H1 (cell line): ENCODE measurements around the gene MACC1. TPM values are rescaled to one million over a fixed set of nuclear protein-coding genes. Genes with fewer than 3 reads are reported as not detected.

Source experiments
- CTCF ChIA-PET: fragments of 300-600 bp; sonication (Branson Sonifier 250); formaldehyde crosslinking; loops from one replicate; lab custom pipeline; 2021; ENCODE audit not compliant: partially characterized antibody; lab: Charles Lee
- POLR2A ChIA-PET: fragments of 300-600 bp; sonication (Branson Sonifier 250); formaldehyde crosslinking; loops from one replicate; lab custom pipeline; 2021; ENCODE audit warnings: inconsistent platforms; ENCODE audit not compliant: partially characterized antibody; lab: Charles Lee
- DNase-seq, 2 experiments: peaks; one replicate each; pipeline versions ENCODE4 v3.0.0 to v3.0.0-alpha.2; 2010 to 2022; ENCODE audit warnings: low spot score in 2 of 2, low read depth in 1 of 2, mixed read lengths in 1 of 2
- FAIRE-seq: peaks from 2 replicates; lab custom pipeline; 2011; peaks lifted over from hg19 to GRCh38; lab: Jason Lieb, UNC
- H2AFZ ChIP-seq: 2 replicates; pipeline ENCODE4 v1.8.1; 2012; ENCODE audit warnings: low read length, inconsistent platforms
- H2AK5ac ChIP-seq: 2 replicates; pipeline ENCODE4 v1.6.1; 2013; ENCODE audit warnings: low read depth, low read length
- H2BK120ac ChIP-seq: replicated peaks from 2 replicates; pipeline ENCODE3; 2013; ENCODE audit warnings: low read depth, low read length, inconsistent platforms
- H2BK12ac ChIP-seq: 2 replicates; pipeline ENCODE4 v1.6.1; 2013; ENCODE audit warnings: low read depth, low read length
- H2BK15ac ChIP-seq: 2 replicates; pipeline ENCODE4 v1.6.1; 2013; ENCODE audit warnings: low read length
- H2BK20ac ChIP-seq: 2 replicates; pipeline ENCODE4 v1.6.1; 2013; ENCODE audit warnings: low read length
- H2BK5ac ChIP-seq: 2 replicates; pipeline ENCODE4 v1.6.1; 2013; ENCODE audit warnings: low read depth, low read length
- H3K14ac ChIP-seq: 2 replicates; pipeline ENCODE4 v1.6.1; 2013; ENCODE audit warnings: inconsistent platforms; ENCODE audit not compliant: insufficient read length
- H3K18ac ChIP-seq: 2 replicates; pipeline ENCODE4 v1.6.1; 2013; ENCODE audit warnings: low read length; ENCODE audit errors: extremely low read depth
- H3K23ac ChIP-seq: 2 replicates; pipeline ENCODE4 v1.6.1; 2013; ENCODE audit warnings: inconsistent platforms; ENCODE audit not compliant: insufficient read length
- H3K23me2 ChIP-seq: 2 replicates; pipeline ENCODE4 v1.6.1; 2013; ENCODE audit warnings: low read depth, low read length
- H3K27ac ChIP-seq: 2 replicates; pipeline ENCODE4 v1.6.1; 2011; ENCODE audit warnings: low read depth, low read length, inconsistent platforms
- H3K27me3 ChIP-seq, 4 experiments: replicated peaks in 1 of 4; 1 replicate in 1 of 4; 2 replicates in 3 of 4; pipeline versions ENCODE4 v1.6.1 to v1.8.1; 2011 to 2013; ENCODE audit warnings: low read length in 3 of 4, mild to moderate bottlenecking in 3 of 4, inconsistent platforms in 2 of 4, mixed read lengths in 2 of 4, moderate library complexity in 1 of 4; ENCODE audit not compliant: control insufficient read depth in 3 of 4, insufficient read depth in 3 of 4; ENCODE audit errors: extremely low read depth in 1 of 4
- H3K36me3 ChIP-seq, 4 experiments: 2 replicates each; pipeline versions ENCODE4 v1.6.1 to v1.8.1; 2011 to 2013; ENCODE audit warnings: mild to moderate bottlenecking in 4 of 4, low read length in 3 of 4, moderate library complexity in 2 of 4, control low read depth in 1 of 4, inconsistent platforms in 1 of 4; ENCODE audit not compliant: insufficient read depth in 4 of 4, control insufficient read depth in 2 of 4
- H3K4ac ChIP-seq: replicated peaks from 2 replicates; pipeline ENCODE3; 2013; ENCODE audit warnings: low read length, low read depth, mixed read lengths, inconsistent platforms; ENCODE audit not compliant: insufficient read length
- H3K4me1 ChIP-seq, 4 experiments: replicated peaks in 1 of 4; 1 replicate in 1 of 4; 2 replicates in 3 of 4; pipeline versions ENCODE4 v1.6.1 to v1.8.1; 2011 to 2013; ENCODE audit warnings: low read length in 3 of 4, inconsistent platforms in 2 of 4, mixed read lengths in 1 of 4; ENCODE audit not compliant: insufficient read depth in 4 of 4, control insufficient read depth in 3 of 4
- H3K4me2 ChIP-seq, 2 experiments: 2 replicates each; pipeline versions ENCODE4 v1.6.1 to v1.8.1; 2011 to 2013; ENCODE audit warnings: low read depth in 2 of 2, low read length in 2 of 2, control low read depth in 1 of 2, inconsistent platforms in 1 of 2, mild to moderate bottlenecking in 1 of 2; ENCODE audit not compliant: insufficient read depth in 1 of 2
- H3K4me3 ChIP-seq, 4 experiments: fragments of 200-600, 300-600 bp in 1 of 4; sonication (generic), shearing (Covaris generic), sonication (Bioruptor Twin) in 1 of 4; 2 replicates each; pipeline versions ENCODE4 v1.5.1 to v1.8.1; 2011 to 2016; ENCODE audit warnings: low read length in 4 of 4, low read depth in 3 of 4, control low read depth in 2 of 4, inconsistent platforms in 2 of 4, mild to moderate bottlenecking in 2 of 4, mixed read lengths in 1 of 4, moderate library complexity in 1 of 4; ENCODE audit not compliant: insufficient read depth in 2 of 4; ENCODE audit errors: extremely low read depth in 1 of 4
- H3K56ac ChIP-seq: replicated peaks from 2 replicates; pipeline ENCODE3; 2013; ENCODE audit warnings: low read depth, mild to moderate bottlenecking, mixed read lengths, low read length, inconsistent platforms; ENCODE audit not compliant: insufficient read length
- H3K79me1 ChIP-seq: 2 replicates; pipeline ENCODE4 v1.6.1; 2013; ENCODE audit warnings: low read depth, low read length, control low read depth
- H3K79me2 ChIP-seq, 2 experiments: 2 replicates each; pipeline versions ENCODE4 v1.6.1 to v1.8.1; 2012 to 2013; ENCODE audit warnings: low read length in 2 of 2, mild to moderate bottlenecking in 2 of 2, inconsistent platforms in 1 of 2; ENCODE audit not compliant: insufficient read depth in 2 of 2, control insufficient read depth in 1 of 2
- H3K9ac ChIP-seq, 4 experiments: replicated peaks in 1 of 4; 1 replicate in 1 of 4; 2 replicates in 3 of 4; pipeline versions ENCODE4 v1.6.1 to v1.8.1; 2011 to 2013; ENCODE audit warnings: low read depth in 3 of 4, low read length in 3 of 4, control low read depth in 2 of 4, mild to moderate bottlenecking in 2 of 4, moderate library complexity in 2 of 4, inconsistent platforms in 1 of 4; ENCODE audit errors: extremely low read depth in 1 of 4
- H3K9me3 ChIP-seq, 2 experiments: 2 replicates each; pipeline versions ENCODE4 v1.6.1 to v1.8.1; 2012 to 2013; ENCODE audit warnings: mild to moderate bottlenecking in 2 of 2, moderate library complexity in 2 of 2, control low read depth in 1 of 2, inconsistent platforms in 1 of 2, low read depth in 1 of 2, low read length in 1 of 2, mixed read lengths in 1 of 2; ENCODE audit not compliant: insufficient read depth in 2 of 2
- H4K20me1 ChIP-seq, 2 experiments: replicated peaks in 1 of 2; 2 replicates each; pipeline versions ENCODE3 to v1.8.1; 2011 to 2013; ENCODE audit warnings: inconsistent platforms in 2 of 2, low read length in 2 of 2, mild to moderate bottlenecking in 1 of 2; ENCODE audit not compliant: insufficient read depth in 2 of 2, control insufficient read depth in 1 of 2
- H4K5ac ChIP-seq: 2 replicates; pipeline ENCODE4 v1.6.1; 2013; ENCODE audit warnings: low read length, low read depth, mixed read lengths, inconsistent platforms; ENCODE audit not compliant: insufficient read length
- H4K8ac ChIP-seq: 2 replicates; pipeline ENCODE4 v1.8.0; 2013; ENCODE audit warnings: mild to moderate bottlenecking, moderate library complexity, low read length, inconsistent platforms; ENCODE audit not compliant: insufficient read depth; ENCODE audit errors: extremely low read depth
- H4K91ac ChIP-seq: replicated peaks from 2 replicates; pipeline ENCODE3; 2013; ENCODE audit warnings: low read length, mixed read lengths, inconsistent platforms; ENCODE audit not compliant: insufficient read length
- RNF2 ChIP-seq: fragments of 200-900, 300-1000 bp; sonication (generic); IDR thresholded peaks from 2 replicates; pipeline ENCODE4 v1.7.1; 2016; ENCODE audit warnings: borderline replicate concordance, low read depth, mild to moderate bottlenecking, antibody characterized with exemption, low read length; ENCODE audit not compliant: poor library complexity, severe bottlenecking; ENCODE audit errors: missing control alignments
- WGBS, 2 experiments: shearing (Covaris generic) in 1 of 2; methylation state at CpG; one replicate each; pipeline versions ENCODE4 v1.1.6 to v1.1.7; 2013 to 2015; ENCODE audit warnings: low lambda C conversion rate in 2 of 2, mixed read lengths in 2 of 2, inconsistent platforms in 1 of 2, low coverage in 1 of 2, missing lambda C conversion rate in 1 of 2; ENCODE audit not compliant: insufficient replicate concordance in 2 of 2, insufficient coverage in 1 of 2, insufficient read length in 1 of 2; ENCODE audit errors: extremely low coverage in 1 of 2, missing lambda C conversion rate in 1 of 2; 5-methylcytosine and 5-hydroxymethylcytosine counted together
- polyA plus RNA-seq, 7 experiments: library from polyadenylated mRNA; depleted of rRNA in 3 of 7; stranded (reverse) in 5 of 7; unstranded in 2 of 7; fragments of >200 nt in 5 of 7; fragments of 200-250 nt in 2 of 7; gene quantifications; 1 replicate in 5 of 7; 2 replicates in 1 of 7; 4 replicates in 1 of 7; pipeline versions ENCODE4 v1.2.1 to v1.2.3, GENCODE V29; 2011 to 2013; ENCODE audit warnings: missing spikeins in 2 of 7, mixed read lengths in 2 of 7
- total RNA-seq: library from RNA; stranded (reverse); fragmentation: NEBNext Ultra II Directional; extraction: Animal tissue kit (Norgen Biotek cat#: 25700); gene quantifications from 2 replicates; pipeline ENCODE4 v1.2.1, GENCODE V29; 2021

Gene MACC1
- total and polyA plus RNA-seq, 2 of the 8 experiments (the other 6 are each of a cell fraction or from before 2014, with no cell fraction given), result 2.0 to 17.2 TPM

GRCh38 chr7:20141666-20142065 is 75.5 kb downstream of the MACC1 start:
- Histone ChIP-seq H3K18ac (no peak overlapping the region), H4K91ac (no peak overlapping the region), H2AFZ (no peak overlapping the region), H2BK120ac (no peak overlapping the region), H3K36me3 (no peaks in the 10 kb centered on the region; a peak in 1 of 8 replicates), H3K79me1 (no peaks in the 10 kb centered on the region), H4K8ac (no peak overlapping the region), H3K4me3 (no peak overlapping the region), H3K23me2 (peaks cover 1% of the 10 kb centered on the region; the same call in 1 of the 2 replicates), H3K4ac (no peak overlapping the region), H2AK5ac (no peak overlapping the region), H2BK20ac (no peak overlapping the region), H3K4me2 (no peak overlapping the region), H2BK5ac (no peak overlapping the region), H3K4me1 (peaks cover 0 to 3% (median 0%) of the 10 kb centered on the region in 4 experiments; a peak in 1 of 7 replicates), H4K5ac (no peak overlapping the region), H3K56ac (no peak overlapping the region), H3K9ac (no peak overlapping the region), H2BK15ac (no peak overlapping the region), H3K9me3 (no peaks in the 10 kb centered on the region), H3K79me2 (no peaks in the 10 kb centered on the region), H3K23ac (no peak overlapping the region), H3K27me3 (no peaks in the 10 kb centered on the region), H4K20me1 (no peaks in the 10 kb centered on the region), H3K27ac (no peak overlapping the region), H2BK12ac (no peak overlapping the region), H3K14ac (no peak overlapping the region)
- ChIA-PET POLR2A (interaction anchor here (1.0 to 1.1 kb wide), 2 partner anchors 12 to 15 kb away, joined by 3 read pairs; no protein-coding TSS in a partner anchor), CTCF (interaction anchor here (0.9 to 4.0 kb wide), 3 partner anchors 8 to 14 kb away, joined by 3 to 16 read pairs (median 3); no protein-coding TSS in a partner anchor)
- 85% methylated on average over 4 of the region's 4 CpGs; no CpG with 5 or more reads in 1 of the 2 experiments for WGBS, 2 experiments
- no peak for TF ChIP-seq RNF2
- FAIRE-seq, result no peak
- DNase-seq, result no peak
